MCF 10A (cell line): ENCODE measurements around the gene ANGPTL8. TPM values are rescaled to one million over a fixed set of nuclear protein-coding genes. Genes with fewer than 3 reads are reported as not detected.

Experiments used
- Bru-seq: library from RNA; stranded (reverse); fragments of 400-500 nt; gene quantifications from one replicate; lab custom pipeline; 2021; lab: Mats Ljungman, UMichigan
- BruChase-seq, 2 experiments: library from RNA; stranded (reverse); fragments of 400-500 nt; gene quantifications; one replicate each; lab custom pipeline; 2021; lab: Mats Ljungman, UMichigan
- BruUV-seq: library from RNA; stranded (reverse); fragments of 400-500 nt; replicated peaks from 2 replicates; lab custom pipeline; 2021; lab: Mats Ljungman, UMichigan
- CTCF ChIA-PET: fragments of 300-600 bp; sonication (Branson Sonifier 250); formaldehyde crosslinking; extraction: SDS; loops from one replicate; lab custom pipeline; 2021; ENCODE audit warnings: antibody characterized with exemption, inconsistent platforms; lab: Yijun Ruan, JAX
- POLR2A ChIA-PET: fragments of 300-600, 350-650 bp; sonication (Branson Sonifier 250); formaldehyde crosslinking; extraction: SDS; loops from one replicate; lab custom pipeline; 2020; ENCODE audit warnings: antibody characterized with exemption, inconsistent platforms; lab: Yijun Ruan, JAX
- DNase-seq: peaks from one replicate; pipeline ENCODE4 v3.0.0-alpha.2; 2018; ENCODE audit not compliant: unreplicated experiment
- H3K27ac Mint-ChIP-seq: one replicate; pipeline ENCODE4 v1.8.0; 2022; ENCODE audit warnings: mild to moderate bottlenecking, low read depth, mixed read lengths; ENCODE audit not compliant: unreplicated experiment
- H3K27me3 Mint-ChIP-seq: one replicate; pipeline ENCODE4 v1.8.0; 2022; ENCODE audit warnings: mixed read lengths; ENCODE audit not compliant: insufficient read depth, unreplicated experiment
- H3K36me3 Mint-ChIP-seq: one replicate; pipeline ENCODE4 v1.8.0; 2022; ENCODE audit warnings: mild to moderate bottlenecking, moderate library complexity, mixed read lengths; ENCODE audit not compliant: insufficient read depth, unreplicated experiment
- H3K4me1 Mint-ChIP-seq: one replicate; pipeline ENCODE4 v1.8.0; 2022; ENCODE audit warnings: mixed read lengths; ENCODE audit not compliant: insufficient read depth, unreplicated experiment
- H3K4me3 Mint-ChIP-seq: one replicate; pipeline ENCODE4 v1.8.0; 2022; ENCODE audit warnings: mild to moderate bottlenecking, moderate library complexity, mixed read lengths; ENCODE audit not compliant: unreplicated experiment
- H3K9me3 Mint-ChIP-seq: one replicate; pipeline ENCODE4 v1.8.0; 2022; ENCODE audit warnings: mixed read lengths; ENCODE audit not compliant: unreplicated experiment
- CTCF ChIP-seq: fragments of 200-600 bp; IDR thresholded peaks from one replicate; pipeline ENCODE4 v1.8.0; 2022; ENCODE audit warnings: antibody characterized with exemption, mild to moderate bottlenecking; ENCODE audit not compliant: unreplicated experiment
- intact Hi-C: fragments of 100-400 bp; cut with micrococcal nuclease; formaldehyde crosslinking; loops from 2 replicates; pipeline ENCODE4 v1.14.1; 2022
- long read RNA-seq: library from polyadenylated mRNA; stranded (forward); transcript quantifications from one replicate; pipeline ENCODE4 v2.0.0, GENCODE V29; 2022
- total RNA-seq: library from RNA; stranded (reverse); gene quantifications from 2 replicates; pipeline ENCODE4 v1.2.3, GENCODE V29; 2022

ANGPTL8 gene, protein sequence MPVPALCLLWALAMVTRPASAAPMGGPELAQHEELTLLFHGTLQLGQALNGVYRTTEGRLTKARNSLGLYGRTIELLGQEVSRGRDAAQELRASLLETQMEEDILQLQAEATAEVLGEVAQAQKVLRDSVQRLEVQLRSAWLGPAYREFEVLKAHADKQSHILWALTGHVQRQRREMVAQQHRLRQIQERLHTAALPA
- not detected in 2 replicates for total RNA-seq
- not detected for Bru-seq, nascent RNA
- percentile 12 among the genes with signal in this experiment for BruChase-seq, experiment 1, labeled RNA remaining after a 6-hour chase
- percentile 16 among the genes with signal in this experiment for BruChase-seq, experiment 2, labeled RNA remaining after a 2-hour chase
- long read RNA-seq, result 0 reads

DNA sequence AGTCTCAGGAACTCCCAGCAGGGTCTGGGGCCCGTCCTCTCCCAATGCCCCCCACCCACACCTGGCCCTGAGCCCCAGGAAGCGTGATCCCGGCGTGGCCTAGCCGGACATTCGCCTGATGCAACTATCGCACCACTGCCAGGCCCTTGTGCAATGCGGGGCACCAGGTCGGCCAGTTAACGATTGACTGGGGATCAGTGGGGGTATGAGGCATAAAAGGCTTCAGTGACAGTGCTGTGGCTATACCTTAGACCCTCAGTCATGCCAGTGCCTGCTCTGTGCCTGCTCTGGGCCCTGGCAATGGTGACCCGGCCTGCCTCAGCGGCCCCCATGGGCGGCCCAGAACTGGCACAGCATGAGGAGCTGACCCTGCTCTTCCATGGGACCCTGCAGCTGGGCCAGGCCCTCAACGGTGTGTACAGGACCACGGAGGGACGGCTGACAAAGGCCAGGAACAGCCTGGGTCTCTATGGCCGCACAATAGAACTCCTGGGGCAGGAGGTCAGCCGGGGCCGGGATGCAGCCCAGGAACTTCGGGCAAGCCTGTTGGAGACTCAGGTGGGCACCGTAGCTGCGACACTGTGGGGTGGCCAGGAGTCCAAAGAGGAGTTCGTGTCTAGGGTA lies at the start of gene ANGPTL8:
Gene ANGPTL8, plus strand, starts transcription at position 243 of the 624 bp plus-strand sequence. Its CDS starts 19 bp downstream, at position 262.
- BruUV-seq, result no TSS peak
- no peak within 1 kb of the TSS for H3K27ac Mint-ChIP-seq
- no peak for TF ChIP-seq CTCF
- ChIA-PET CTCF (no interaction called here), POLR2A (interaction anchor here (0.7 kb wide), 1 partner anchor 282 kb away, joined by 3 read pairs; no protein-coding TSS in a partner anchor)
- peaks cover 14% of the 10 kb centered on the region for H3K36me3 Mint-ChIP-seq
- no peak within 1 kb of the TSS for H3K4me3 Mint-ChIP-seq
- no peaks in the 10 kb centered on the region for H3K4me1 Mint-ChIP-seq
- DNase-seq, result no peak
- no peaks in the 10 kb centered on the region for H3K27me3 Mint-ChIP-seq
- intact Hi-C loops, result no loop called here
- no peaks in the 10 kb centered on the region for H3K9me3 Mint-ChIP-seq

GRCh38 chr19:11190501-11190900 lies 48.9 kb upstream of the ANGPTL8 start:
- no peak for DNase-seq
- H3K27me3 Mint-ChIP-seq, result no peaks in the 10 kb centered on the region
- peak overlapping the region; percentile 20 for H3K27ac Mint-ChIP-seq
- intact Hi-C loops, result no loop called here
- H3K4me1 Mint-ChIP-seq, result peaks cover 8% of the 10 kb centered on the region
- no peak for TF ChIP-seq CTCF
- ChIA-PET POLR2A (interaction anchor here (0.7 to 3.4 kb wide), 7 partner anchors 8 to 52 kb away, joined by 3 to 16 read pairs (median 7); partner anchors contain the start of gene SPC24), CTCF (interaction anchor here (0.6 to 2.1 kb wide), 4 partner anchors 51 to 154 kb away, joined by 3 to 14 read pairs (median 4); partner anchors contain the start of gene DOCK6)
- BruUV-seq, result no TSS peak
- no peaks in the 10 kb centered on the region for H3K9me3 Mint-ChIP-seq
- H3K4me3 Mint-ChIP-seq, result peak overlapping the region; percentile 7
- H3K36me3 Mint-ChIP-seq, result peaks cover 70% of the 10 kb centered on the region

- intact Hi-C loops, result no loop called here
- TF ChIP-seq CTCF, result no peak
- Mint-ChIP-seq H3K27me3 (no peaks in the 10 kb centered on the region), H3K4me3 (no peak overlapping the region), H3K27ac (no peak overlapping the region), H3K4me1 (peaks cover 13% of the 10 kb centered on the region), H3K36me3 (peaks cover 61% of the 10 kb centered on the region), H3K9me3 (no peaks in the 10 kb centered on the region)
- no TSS peak for BruUV-seq
- POLR2A ChIA-PET, result interaction anchor here (0.7 to 3.4 kb wide), 5 partner anchors 23 to 53 kb away, joined by 3 to 16 read pairs (median 3); no protein-coding TSS in a partner anchor
- peak; percentile 54 for DNase-seq
- CTCF ChIA-PET, result interaction anchor here (0.6 to 2.1 kb wide), 3 partner anchors 13 to 292 kb away, joined by 6 to 14 read pairs (median 9); no protein-coding TSS in a partner anchor
Observed at GRCh38 chr19:11191273-11191755, 48.1 kb upstream of the ANGPTL8 start.
